ENCODE measurements around the gene RHOT2.
A peak's percentile ranks its signal among the peaks of the same experiment; 100 is the strongest.

Gene RHOT2

GRCh38 chr16:641326-642188 lies 26.4 kb upstream of the RHOT2 start, which contains the start of gene MCRIP2:
Gene MCRIP2, plus strand, starts transcription at chr16:641828. Its CDS starts 164 bp downstream, at chr16:641992.
- H3K27me3 ChIP-seq (ENCODE audit: control insufficient read depth, insufficient read depth, low read length), result no peaks in the 10 kb centered on the region
- DNase-seq (ENCODE audit: low read depth, low spot score), result no peak

GRCh38 chr16:642189-643049 lies 25.5 kb upstream of the RHOT2 start:
- Histone ChIP-seq H3K9me3 (ENCODE audit: control insufficient read depth, insufficient read depth, low read length) (no peaks in the 10 kb centered on the region), H3K4me3 (ENCODE audit: low read length) (peak overlapping the region; percentile 80), H3K27me3 (ENCODE audit: control insufficient read depth, insufficient read depth, low read length) (no peaks in the 10 kb centered on the region), H3K27ac (ENCODE audit: low read length) (no peak overlapping the region), H3K4me1 (ENCODE audit: control insufficient read depth, insufficient read depth, low read length) (peaks cover 5% of the 10 kb centered on the region), H3K36me3 (ENCODE audit: control insufficient read depth, insufficient read depth, low read length) (no peaks in the 10 kb centered on the region)
- no peak for DNase-seq (ENCODE audit: low read depth, low spot score)
- no CpG with 5 or more reads among the region's 72 CpGs for whole genome bisulfite sequencing (ENCODE audit: insufficient coverage, insufficient read length)

More at GRCh38 chr16:641326-642188, 26.4 kb upstream of the RHOT2 start, which contains the start of gene MCRIP2:
- H3K9me3 ChIP-seq (ENCODE audit: control insufficient read depth, insufficient read depth, low read length), result no peaks in the 10 kb centered on the region
- H3K4me1 ChIP-seq (ENCODE audit: control insufficient read depth, insufficient read depth, low read length), result peaks cover 5% of the 10 kb centered on the region
- no peaks in the 10 kb centered on the region for H3K36me3 ChIP-seq (ENCODE audit: control insufficient read depth, insufficient read depth, low read length)
- H3K4me3 ChIP-seq (ENCODE audit: low read length), result peak within 1 kb of the TSS; percentile 80
- H3K27ac ChIP-seq (ENCODE audit: low read length), result no peak within 1 kb of the TSS
- WGBS (ENCODE audit: insufficient coverage, insufficient read length), result no CpG with 5 or more reads among the region's 81 CpGs

- DNase-seq (ENCODE audit: low read depth, low spot score), result no peak
- Histone ChIP-seq H3K36me3 (ENCODE audit: control insufficient read depth, insufficient read depth, low read length) (no peaks in the 10 kb centered on the region), H3K4me3 (ENCODE audit: low read length) (no peak overlapping the region; the same call in 1 of the 2 replicates), H3K4me1 (ENCODE audit: control insufficient read depth, insufficient read depth, low read length) (peaks cover 3% of the 10 kb centered on the region), H3K27ac (ENCODE audit: low read length) (no peak overlapping the region), H3K27me3 (ENCODE audit: control insufficient read depth, insufficient read depth, low read length) (no peaks in the 10 kb centered on the region), H3K9me3 (ENCODE audit: control insufficient read depth, insufficient read depth, low read length) (no peaks in the 10 kb centered on the region)
- no CpG with 5 or more reads among the region's 13 CpGs for WGBS (ENCODE audit: insufficient coverage, insufficient read length)
These were observed 24.9 kb upstream of the RHOT2 start for GRCh38 chr16:643050-643368.

GRCh38 chr16:644556-644955 lies 23.4 kb upstream of the RHOT2 start:
- DNase-seq (ENCODE audit: low read depth, low spot score), result no peak
- peaks cover 2% of the 10 kb centered on the region; the same call in 1 of the 2 replicates for H3K4me1 ChIP-seq (ENCODE audit: control insufficient read depth, insufficient read depth, low read length)
- H3K9me3 ChIP-seq (ENCODE audit: control insufficient read depth, insufficient read depth, low read length), result no peaks in the 10 kb centered on the region
- no peak overlapping the region for H3K27ac ChIP-seq (ENCODE audit: low read length)
- H3K27me3 ChIP-seq (ENCODE audit: control insufficient read depth, insufficient read depth, low read length), result no peaks in the 10 kb centered on the region
- no CpG with 5 or more reads among the region's 12 CpGs for WGBS (ENCODE audit: insufficient coverage, insufficient read length)
- H3K4me3 ChIP-seq (ENCODE audit: low read length), result no peak overlapping the region
- no peaks in the 10 kb centered on the region for H3K36me3 ChIP-seq (ENCODE audit: control insufficient read depth, insufficient read depth, low read length)

GRCh38 chr16:645852-646678 lies 21.9 kb upstream of the RHOT2 start:
- Histone ChIP-seq H3K4me3 (ENCODE audit: low read length) (no peak overlapping the region), H3K9me3 (ENCODE audit: control insufficient read depth, insufficient read depth, low read length) (no peaks in the 10 kb centered on the region), H3K4me1 (ENCODE audit: control insufficient read depth, insufficient read depth, low read length) (peaks cover 2% of the 10 kb centered on the region; the same call in 1 of the 2 replicates), H3K36me3 (ENCODE audit: control insufficient read depth, insufficient read depth, low read length) (no peaks in the 10 kb centered on the region), H3K27ac (ENCODE audit: low read length) (no peak overlapping the region), H3K27me3 (ENCODE audit: control insufficient read depth, insufficient read depth, low read length) (no peaks in the 10 kb centered on the region)
- no CpG with 5 or more reads among the region's 32 CpGs for WGBS (ENCODE audit: insufficient coverage, insufficient read length)
- DNase-seq (ENCODE audit: low read depth, low spot score), result no peak

- WGBS (ENCODE audit: insufficient coverage, insufficient read length), result no CpG with 5 or more reads among the region's 22 CpGs
- Histone ChIP-seq H3K27me3 (ENCODE audit: control insufficient read depth, insufficient read depth, low read length) (no peaks in the 10 kb centered on the region), H3K36me3 (ENCODE audit: control insufficient read depth, insufficient read depth, low read length) (no peaks in the 10 kb centered on the region; the same call in 1 of the 2 replicates), H3K9me3 (ENCODE audit: control insufficient read depth, insufficient read depth, low read length) (no peaks in the 10 kb centered on the region), H3K4me1 (ENCODE audit: control insufficient read depth, insufficient read depth, low read length) (peaks cover 2% of the 10 kb centered on the region; the same call in 1 of the 2 replicates), H3K27ac (ENCODE audit: low read length) (no peak overlapping the region), H3K4me3 (ENCODE audit: low read length) (no peak overlapping the region)
- DNase-seq (ENCODE audit: low read depth, low spot score), result no peak
These were observed 21.2 kb upstream of the RHOT2 start for GRCh38 chr16:646679-647172.

- Histone ChIP-seq H3K27ac (ENCODE audit: low read length) (no peak overlapping the region), H3K4me1 (ENCODE audit: control insufficient read depth, insufficient read depth, low read length) (peaks cover 2% of the 10 kb centered on the region; the same call in 1 of the 2 replicates), H3K36me3 (ENCODE audit: control insufficient read depth, insufficient read depth, low read length) (no peaks in the 10 kb centered on the region; the same call in 1 of the 2 replicates), H3K4me3 (ENCODE audit: low read length) (no peak overlapping the region), H3K27me3 (ENCODE audit: control insufficient read depth, insufficient read depth, low read length) (no peaks in the 10 kb centered on the region), H3K9me3 (ENCODE audit: control insufficient read depth, insufficient read depth, low read length) (no peaks in the 10 kb centered on the region)
- no peak for DNase-seq (ENCODE audit: low read depth, low spot score)
- no CpG with 5 or more reads among the region's 25 CpGs for WGBS (ENCODE audit: insufficient coverage, insufficient read length)
These were observed 20.6 kb upstream of the RHOT2 start for GRCh38 chr16:647173-647902.

- no peaks in the 10 kb centered on the region for H3K9me3 ChIP-seq (ENCODE audit: control insufficient read depth, insufficient read depth, low read length)
- H3K27ac ChIP-seq (ENCODE audit: low read length), result no peak overlapping the region
- H3K4me3 ChIP-seq (ENCODE audit: low read length), result peak overlapping the region; percentile 61; the same call in 1 of the 2 replicates
- no peak for DNase-seq (ENCODE audit: low read depth, low spot score)
- H3K27me3 ChIP-seq (ENCODE audit: control insufficient read depth, insufficient read depth, low read length), result no peaks in the 10 kb centered on the region
- peaks cover 2% of the 10 kb centered on the region; the same call in 1 of the 2 replicates for H3K4me1 ChIP-seq (ENCODE audit: control insufficient read depth, insufficient read depth, low read length)
- no CpG with 5 or more reads among the region's 24 CpGs for WGBS (ENCODE audit: insufficient coverage, insufficient read length)
- H3K36me3 ChIP-seq (ENCODE audit: control insufficient read depth, insufficient read depth, low read length), result no peaks in the 10 kb centered on the region; the same call in 1 of the 2 replicates
These were observed 19.7 kb upstream of the RHOT2 start for GRCh38 chr16:648071-648780.

Measured in iPS DF 6.9 (cell line).